GM19238 (cell line): ENCODE results near the gene PDIK1L.

Experiments
- DNase-seq: peaks from one replicate; pipeline ENCODE4 v3.0.0; 2011; ENCODE audit warnings: low spot score; ENCODE audit not compliant: insufficient read length

The PDIK1L gene

GRCh38 chr1:26111530-26112406, at the start of gene PDIK1L:
Gene PDIK1L, plus strand, starts transcription at chr1:26111824. Its CDS starts 2,485 bp downstream, at chr1:26114309.
- peak; percentile 88 for DNase-seq

GRCh38 chr1:26064553-26064952, 47.1 kb upstream of the PDIK1L start:
- no peak for DNase-seq

GRCh38 chr1:26066160-26066559, 45.5 kb upstream of the PDIK1L start:
- DNase-seq: no peak

GRCh38 chr1:26066857-26067256, 44.8 kb upstream of the PDIK1L start:
- no peak for DNase-seq

- no peak for DNase-seq
Measured at GRCh38 chr1:26067432-26067911, 44.2 kb upstream of the PDIK1L start, which contains the start of gene TRIM63. Gene TRIM63, minus strand, starts transcription at chr1:26067630. Its CDS starts 136 bp downstream, at chr1:26067494.

GRCh38 chr1:26069941-26070295, 41.7 kb upstream of the PDIK1L start:
- DNase-seq: no peak

GRCh38 chr1:26070296-26070962, 41.2 kb upstream of the PDIK1L start:
- no peak for DNase-seq

GRCh38 chr1:26070963-26071342, 40.7 kb upstream of the PDIK1L start:
- DNase-seq: no peak

GRCh38 chr1:26072305-26072704, 39.3 kb upstream of the PDIK1L start:
- no peak for DNase-seq

- DNase-seq: no peak
Measured at GRCh38 chr1:26075421-26076144, 36.0 kb upstream of the PDIK1L start.

GRCh38 chr1:26077524-26077923, 34.1 kb upstream of the PDIK1L start:
- no peak for DNase-seq

- DNase-seq: no peak
Measured at GRCh38 chr1:26078286-26079177, 33.1 kb upstream of the PDIK1L start.

- no peak for DNase-seq
Measured at GRCh38 chr1:26079178-26079563, 32.5 kb upstream of the PDIK1L start.

GRCh38 chr1:26079960-26080814, 31.4 kb upstream of the PDIK1L start:
- DNase-seq: no peak

- no peak for DNase-seq
Measured at GRCh38 chr1:26081267-26082019, 30.2 kb upstream of the PDIK1L start.

- no peak for DNase-seq
Measured at GRCh38 chr1:26082020-26082350, 29.6 kb upstream of the PDIK1L start.

GRCh38 chr1:26083208-26083607, 28.4 kb upstream of the PDIK1L start:
- DNase-seq: no peak

GRCh38 chr1:26084091-26084561, 27.5 kb upstream of the PDIK1L start:
- no peak for DNase-seq

- DNase-seq: no peak
Measured at GRCh38 chr1:26084844-26085243, 26.8 kb upstream of the PDIK1L start.
